Breast epithelium (tissue), 3 donors: ENCODE measurements around the gene KLHL24.

ENCODE experiments used
- CTCF ChIP-seq, 3 donors: fragments of 450-650 bp; IDR thresholded peaks; one replicate each; pipeline ENCODE4 v1.5.1; 2016 to 2017; ENCODE audit warnings: antibody characterized with exemption in 3 of 3, mild to moderate bottlenecking in 3 of 3, moderate library complexity in 3 of 3
- POLR2A ChIP-seq: fragments of 450-650 bp; IDR thresholded peaks from one replicate; pipeline ENCODE4 v1.6.1; 2016; ENCODE audit warnings: antibody characterized with exemption, mild to moderate bottlenecking, moderate library complexity
- POLR2AphosphoS5 ChIP-seq, 3 donors: sonication (generic); formaldehyde crosslinking; IDR thresholded peaks; one replicate each; pipeline ENCODE4 v1.6.1; 2017; ENCODE audit warnings: antibody characterized with exemption in 3 of 3

- TF ChIP-seq CTCF (IDR thresholded peaks at IDR 0.05) (no peak), POLR2A (no peak), POLR2AphosphoS5 (IDR thresholded peaks at IDR 0.05) (no peak)
Observed at GRCh38 chr3:183711516-183711915, 76.1 kb downstream of the KLHL24 start.
